Breast epithelium (tissue), 4 donors: ENCODE data around the gene EVI2A. TPM values are rescaled to one million over a fixed set of nuclear protein-coding genes. Genes with fewer than 3 reads are reported as not detected.

Source experiments
- DNase-seq, 2 donors: peaks; one replicate each; pipeline ENCODE4 v3.0.0-alpha.2; 2019; ENCODE audit warnings: low spot score in 2 of 2
- H3K27ac ChIP-seq, 2 donors: fragments of 200-600 bp; sonication (generic) in 1 of 2; one replicate each; pipeline ENCODE4 v1.5.1; 2016 to 2019; ENCODE audit warnings: mild to moderate bottlenecking in 1 of 2
- H3K27me3 ChIP-seq, 2 donors: fragments of 200-600 bp; sonication (generic) in 1 of 2; one replicate each; pipeline versions ENCODE4 v1.5.1 to v1.6.0; 2017 to 2019; ENCODE audit warnings: control low read depth in 1 of 2, mild to moderate bottlenecking in 1 of 2
- H3K36me3 ChIP-seq: fragments of 200-600 bp; one replicate; pipeline ENCODE4 v1.5.1; 2019
- H3K4me1 ChIP-seq, 2 donors: fragments of 200-600 bp; sonication (generic); one replicate each; pipeline ENCODE4 v1.5.1; 2016 to 2019; ENCODE audit warnings: control low read depth in 1 of 2
- H3K4me3 ChIP-seq, 3 donors: fragments of 200-600 bp; sonication (generic); 1 replicate in 2 of 3; 2 replicates in 1 of 3; pipeline ENCODE4 v1.5.1; 2016 to 2019; ENCODE audit warnings: mild to moderate bottlenecking in 3 of 3, moderate library complexity in 2 of 3
- H3K9me3 ChIP-seq, 2 donors: fragments of 200-600 bp; sonication (generic) in 1 of 2; one replicate each; pipeline ENCODE4 v1.5.1; 2016 to 2019; ENCODE audit warnings: control low read depth in 1 of 2
- CTCF ChIP-seq, 3 donors: fragments of 450-650 bp; IDR thresholded peaks; one replicate each; pipeline ENCODE4 v1.5.1; 2016 to 2017; ENCODE audit warnings: antibody characterized with exemption in 3 of 3, mild to moderate bottlenecking in 3 of 3, moderate library complexity in 3 of 3
- POLR2A ChIP-seq: fragments of 450-650 bp; IDR thresholded peaks from one replicate; pipeline ENCODE4 v1.6.1; 2016; ENCODE audit warnings: antibody characterized with exemption, mild to moderate bottlenecking, moderate library complexity
- POLR2AphosphoS5 ChIP-seq, 3 donors: sonication (generic); formaldehyde crosslinking; IDR thresholded peaks; one replicate each; pipeline ENCODE4 v1.6.1; 2017; ENCODE audit warnings: antibody characterized with exemption in 3 of 3
- intact Hi-C: fragments of 100-400 bp; cut with DNase I; formaldehyde crosslinking; loops from one replicate; pipeline ENCODE4 v1.15.1; 2023; ENCODE audit warnings: low total_unique reads
- total RNA-seq, 3 donors: library from RNA; depleted of rRNA; stranded (reverse); fragments of >200 nt; gene quantifications; one replicate each; pipeline ENCODE4 v1.1.0, GENCODE V29; 2016

The EVI2A gene
- total RNA-seq, 3 donors from 2014 or later, result 4.3 to 34.2 (median 8.8) TPM

DNA sequence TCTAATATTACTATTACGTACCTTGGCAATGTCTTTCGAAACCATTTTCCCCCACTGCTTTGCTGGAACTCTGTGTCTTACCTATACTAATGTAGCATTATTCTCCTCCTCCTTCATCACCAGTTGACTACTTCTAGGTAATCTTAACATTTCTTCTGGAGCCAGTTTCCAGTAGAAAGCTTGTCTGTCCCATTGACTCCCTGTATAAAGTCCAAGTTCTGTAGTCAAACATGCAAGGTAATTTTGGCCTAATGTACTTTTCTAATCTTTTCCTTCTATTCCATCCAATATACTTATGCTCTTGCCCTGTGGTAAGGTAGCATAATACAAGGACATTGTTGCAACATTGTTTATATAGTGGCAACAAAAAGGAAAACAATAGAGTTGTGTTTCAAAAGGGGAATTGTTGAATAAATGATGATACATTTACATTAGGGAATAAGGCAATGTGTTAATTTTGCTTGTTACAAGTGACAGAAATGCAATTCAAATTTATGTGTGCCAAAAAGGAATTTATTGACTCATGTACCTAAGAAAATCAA, 52.3 kb downstream of the EVI2A start:
- intact Hi-C loops, result no loop called here
- Histone ChIP-seq H3K36me3 (no peaks in the 10 kb centered on the region), H3K27ac (peak overlapping the region in 1 of 2 donors; percentile 20), H3K9me3 (no peaks in the 10 kb centered on the region), H3K27me3 (no peaks in the 10 kb centered on the region), H3K4me1 (peaks cover 0 to 7% of the 10 kb centered on the region in 2 donors), H3K4me3 (no peak overlapping the region)
- no peak for DNase-seq
- TF ChIP-seq POLR2A, result no peak
- TF ChIP-seq POLR2AphosphoS5 (IDR thresholded peaks at IDR 0.05), result no peak
- TF ChIP-seq CTCF (IDR thresholded peaks at IDR 0.05), result no peak

Other genes with a start within 250 kb of the EVI2A start
- 100 to 1,000 TPM in 1 of 3 donors, 10 to 100 TPM in 2; 61.6 to 129 (median 97.7) TPM for gene NF1, start 226.6 kb downstream of the EVI2A start, total RNA-seq
- under 1 TPM in 1 of 3 donors, not detected in 2; 0.96 TPM for gene OMG, start 24.4 kb downstream of the EVI2A start, total RNA-seq
- 10 to 100 TPM in 2 of 3 donors, 1 to 10 TPM in 1; 5.9 to 38.1 (median 10.2) TPM for gene EVI2B, start 7.6 kb downstream of the EVI2A start, total RNA-seq
- gene RAB11FIP4, start 70.1 kb upstream of the EVI2A start, total RNA-seq, result 10 to 100 TPM in 2 of 3 donors, 1 to 10 TPM in 1; 1.9 to 18.7 (median 11.8) TPM